Ectodermal cell (in vitro differentiated cells): ENCODE results near the gene TAMALIN.

Experiments
- H3K27ac ChIP-seq: 2 replicates; pipeline ENCODE4 v1.7.0; 2013; ENCODE audit warnings: mild to moderate bottlenecking, low read depth, low read length; ENCODE audit not compliant: insufficient read depth, poor library complexity, severe bottlenecking
- H3K27me3 ChIP-seq: 2 replicates; pipeline ENCODE4 v1.7.0; 2013; ENCODE audit warnings: mild to moderate bottlenecking, low read length; ENCODE audit not compliant: insufficient read depth, control insufficient read depth, poor library complexity, severe bottlenecking
- H3K36me3 ChIP-seq: one replicate; pipeline ENCODE4 v1.7.0; 2013; ENCODE audit warnings: low read length; ENCODE audit not compliant: control insufficient read depth, insufficient read depth
- H3K4me1 ChIP-seq: one replicate; pipeline ENCODE4 v1.7.0; 2013; ENCODE audit warnings: low read length; ENCODE audit not compliant: control insufficient read depth, insufficient read depth
- H3K4me3 ChIP-seq: 2 replicates; pipeline ENCODE4 v1.7.0; 2013; ENCODE audit warnings: low read depth, low read length, control low read depth; ENCODE audit not compliant: insufficient read depth
- H3K9me3 ChIP-seq: 2 replicates; pipeline ENCODE4 v1.7.0; 2013; ENCODE audit warnings: mild to moderate bottlenecking, low read length, moderate library complexity; ENCODE audit not compliant: control insufficient read depth
- WGBS, 2 experiments: methylation state at CpG; one replicate each; pipeline ENCODE4 v1.1.7; 2013; ENCODE audit warnings: missing lambda C conversion rate in 2 of 2; 5-methylcytosine and 5-hydroxymethylcytosine counted together

Gene TAMALIN

GRCh38 chr12:52010692-52011601, 4.2 kb downstream of the TAMALIN start:
- peaks cover 25% of the 10 kb centered on the region for H3K4me1 ChIP-seq
- H3K36me3 ChIP-seq, result peaks cover 5% of the 10 kb centered on the region
- peaks cover 54% of the 10 kb centered on the region for H3K27me3 ChIP-seq
- H3K4me3 ChIP-seq, result peak overlapping the region; percentile 9
- 85 to 87% methylated on average over 8 of the region's 8 CpGs for WGBS, 2 experiments
- H3K27ac ChIP-seq, result peak overlapping the region; percentile 64
- no peaks in the 10 kb centered on the region for H3K9me3 ChIP-seq

- H3K27ac ChIP-seq, result no peak overlapping the region
- no peaks in the 10 kb centered on the region for H3K9me3 ChIP-seq
- H3K36me3 ChIP-seq, result peaks cover 5% of the 10 kb centered on the region
- H3K4me1 ChIP-seq, result peaks cover 26% of the 10 kb centered on the region
- no peak overlapping the region for H3K4me3 ChIP-seq
- 95 to 96% methylated on average over 7 to 8 of the region's 8 CpGs for WGBS, 2 experiments
- peaks cover 47% of the 10 kb centered on the region for H3K27me3 ChIP-seq
Observed at GRCh38 chr12:52011602-52012214, 5.0 kb downstream of the TAMALIN start.

GRCh38 chr12:52013626-52014310, 7.0 kb downstream of the TAMALIN start:
- Histone ChIP-seq H3K36me3 (peaks cover 5% of the 10 kb centered on the region), H3K27me3 (peaks cover 26% of the 10 kb centered on the region), H3K9me3 (no peaks in the 10 kb centered on the region), H3K4me1 (peaks cover 28% of the 10 kb centered on the region), H3K27ac (no peak overlapping the region), H3K4me3 (no peak overlapping the region)
- WGBS, 2 experiments, result 83 to 86% methylated on average over 16 of the region's 16 CpGs

- no peak overlapping the region for H3K27ac ChIP-seq
- WGBS, 2 experiments, result 26 to 30% methylated on average over 93 of the region's 93 CpGs
- peaks cover 5% of the 10 kb centered on the region for H3K36me3 ChIP-seq
- H3K9me3 ChIP-seq, result no peaks in the 10 kb centered on the region
- peaks cover 22% of the 10 kb centered on the region for H3K27me3 ChIP-seq
- H3K4me1 ChIP-seq, result peaks cover 21% of the 10 kb centered on the region
- H3K4me3 ChIP-seq, result peak overlapping the region; percentile 13
Observed at GRCh38 chr12:52014567-52015530, 8.1 kb downstream of the TAMALIN start.

GRCh38 chr12:52015532-52016041, 8.8 kb downstream of the TAMALIN start:
- Histone ChIP-seq H3K9me3 (no peaks in the 10 kb centered on the region), H3K27me3 (peaks cover 22% of the 10 kb centered on the region), H3K27ac (no peak overlapping the region), H3K36me3 (peaks cover 5% of the 10 kb centered on the region), H3K4me3 (no peak overlapping the region), H3K4me1 (peaks cover 24% of the 10 kb centered on the region)
- 83 to 88% methylated on average over 10 of the region's 10 CpGs for WGBS, 2 experiments

- Histone ChIP-seq H3K4me3 (no peak overlapping the region), H3K27ac (no peak overlapping the region), H3K9me3 (no peaks in the 10 kb centered on the region), H3K4me1 (peaks cover 20% of the 10 kb centered on the region), H3K27me3 (peaks cover 44% of the 10 kb centered on the region), H3K36me3 (no peaks in the 10 kb centered on the region)
- WGBS, 2 experiments, result 62 to 72% methylated on average over 4 of the region's 4 CpGs
Observed at GRCh38 chr12:52018433-52019112, 11.8 kb downstream of the TAMALIN start.

- Histone ChIP-seq H3K27ac (no peak overlapping the region), H3K9me3 (no peaks in the 10 kb centered on the region), H3K36me3 (no peaks in the 10 kb centered on the region), H3K4me1 (peaks cover 23% of the 10 kb centered on the region), H3K4me3 (no peak overlapping the region), H3K27me3 (peaks cover 45% of the 10 kb centered on the region)
- WGBS, 2 experiments, result 83 to 84% methylated on average over 13 of the region's 13 CpGs
Observed at GRCh38 chr12:52019113-52019770, 12.5 kb downstream of the TAMALIN start.

GRCh38 chr12:52020539-52021336, 14.0 kb downstream of the TAMALIN start:
- Histone ChIP-seq H3K27ac (no peak overlapping the region), H3K27me3 (peaks cover 38% of the 10 kb centered on the region), H3K4me1 (peaks cover 20% of the 10 kb centered on the region), H3K9me3 (no peaks in the 10 kb centered on the region), H3K36me3 (no peaks in the 10 kb centered on the region), H3K4me3 (no peak overlapping the region)
- WGBS, 2 experiments, result 30% methylated on average over 9 of the region's 9 CpGs
